A549 (cell line): ENCODE results near the gene ACER1. TPM values are rescaled to one million over a fixed set of nuclear protein-coding genes. Genes with fewer than 3 reads are reported as not detected.

ENCODE experiments used
- ATAC-seq, 2 experiments: fragments of 200-7000 bp in 1 of 2; fragments of >200 bp in 1 of 2; cut with Nextera tagmentation in 1 of 2; cut with Tn5 transposase in 1 of 2; 3 replicates each; pipeline versions ENCODE4 v1.8.0 to v1.9.1; 2018 to 2020; ENCODE audit warnings: mild to moderate bottlenecking in 1 of 2, moderate library complexity in 1 of 2
- CTCF ChIA-PET: fragments of 300-600 bp; sonication (Branson Sonifier 250); formaldehyde crosslinking; extraction: SDS; loops from one replicate; lab custom pipeline; 2021; ENCODE audit warnings: antibody characterized with exemption, inconsistent platforms; lab: Yijun Ruan, JAX
- POLR2A ChIA-PET: fragments of 350-600 bp; formaldehyde crosslinking; extraction: SDS; loops from one replicate; lab custom pipeline; 2021; ENCODE audit warnings: antibody characterized with exemption, inconsistent platforms; lab: Yijun Ruan, JAX
- DNase-seq, 2 experiments: peaks; one replicate each; pipeline versions ENCODE4 v3.0.0 to v3.0.0-alpha.2; 2011 to 2016; ENCODE audit warnings: low read depth in 1 of 2, low spot score in 1 of 2
- FAIRE-seq: peaks from 2 replicates; lab custom pipeline; 2011; peaks lifted over from hg19 to GRCh38; lab: Jason Lieb, UNC
- H3K27ac ChIP-seq, 2 experiments: fragments of >200 bp; sonication (Bioruptor Twin); formaldehyde crosslinking; 3 replicates each; pipeline ENCODE4 v1.5.1; 2016 to 2017
- H3K4me1 ChIP-seq: fragments of >200 bp; sonication (Bioruptor Twin); formaldehyde crosslinking; 3 replicates; pipeline ENCODE4 v1.6.1; 2016
- H3K4me2 ChIP-seq: fragments of >200 bp; sonication (Bioruptor Twin); formaldehyde crosslinking; 3 replicates; pipeline ENCODE4 v1.6.1; 2016
- H3K4me3 ChIP-seq: fragments of >200 bp; sonication (Bioruptor Twin); formaldehyde crosslinking; 3 replicates; pipeline ENCODE4 v1.5.1; 2016
- H3K9me3 ChIP-seq: fragments of >200 bp; sonication (Bioruptor Twin); formaldehyde crosslinking; 3 replicates; pipeline ENCODE4 v1.6.1; 2016
- CBX2 ChIP-seq: fragments of 200-600 bp; sonication (generic); IDR thresholded peaks from 2 replicates; pipeline ENCODE4 v1.6.1; 2016; ENCODE audit warnings: low read depth, mild to moderate bottlenecking, borderline replicate concordance
- CBX8 ChIP-seq: fragments of 200-600 bp; sonication (generic); IDR thresholded peaks from 2 replicates; pipeline ENCODE4 v1.6.1; 2016
- CEBPB ChIP-seq, 2 experiments: fragments of >200 bp in 1 of 2; sonication (Bioruptor Twin) in 1 of 2; formaldehyde crosslinking in 1 of 2; IDR thresholded peaks; 2 replicates each; pipeline ENCODE4 v1.6.1; 2012 to 2016
- CHD2 ChIP-seq: fragments of 150-350 bp; IDR thresholded peaks from 2 replicates; pipeline ENCODE4 v1.6.1; 2014; ENCODE audit warnings: low read length; ENCODE audit not compliant: partially characterized antibody
- EP300 ChIP-seq, 2 experiments: fragments of >200 bp; sonication (Bioruptor Twin); formaldehyde crosslinking; IDR thresholded peaks; 2 replicates in 1 of 2; 3 replicates in 1 of 2; pipeline ENCODE4 v1.6.1; 2016 to 2017
- ESRRA ChIP-seq: fragments of 150-350 bp; IDR thresholded peaks from 2 replicates; pipeline ENCODE4 v1.6.1; 2014; ENCODE audit warnings: mild to moderate bottlenecking, low read length, borderline replicate concordance
- FOSB ChIP-seq: fragments of 250-450 bp; sonication (Bioruptor Pico); IDR thresholded peaks from 2 replicates; pipeline ENCODE4 v1.5.0; 2020; ENCODE audit warnings: mild to moderate bottlenecking, moderate library complexity
- FOSL2 ChIP-seq, 2 experiments: fragments of 450-650 bp in 1 of 2; fragments of >200 bp in 1 of 2; sonication (Bioruptor Twin) in 1 of 2; formaldehyde crosslinking; IDR thresholded peaks; 2 replicates each; pipeline versions ENCODE4 v1.5.0 to v1.6.1; 2016 to 2020; ENCODE audit warnings: mild to moderate bottlenecking in 1 of 2, moderate library complexity in 1 of 2
- FOXS1 ChIP-seq: fragments of 250-450 bp; sonication (Bioruptor Pico); IDR thresholded peaks from 2 replicates; pipeline ENCODE4 v1.5.0; 2020; ENCODE audit warnings: mild to moderate bottlenecking, moderate library complexity
- HDAC2 ChIP-seq: fragments of 200-600 bp; sonication (generic); IDR thresholded peaks from 2 replicates; pipeline ENCODE4 v1.6.1; 2016
- HOXB13 ChIP-seq: fragments of 250-450 bp; sonication (Bioruptor Pico); IDR thresholded peaks from 2 replicates; pipeline ENCODE4 v1.5.0; 2020; ENCODE audit warnings: low read depth, mild to moderate bottlenecking, moderate library complexity
- JUN ChIP-seq, 2 experiments: fragments of >200 bp; sonication (Bioruptor Twin); formaldehyde crosslinking; IDR thresholded peaks; 2 replicates in 1 of 2; 3 replicates in 1 of 2; pipeline ENCODE4 v1.6.1; 2016 to 2017
- JUNB ChIP-seq: fragments of >200 bp; sonication (Bioruptor Twin); formaldehyde crosslinking; IDR thresholded peaks from 2 replicates; pipeline ENCODE4 v1.6.1; 2016
- KDM5A ChIP-seq: fragments of 200-600 bp; sonication (generic); IDR thresholded peaks from 2 replicates; pipeline ENCODE4 v1.6.1; 2016; ENCODE audit warnings: antibody characterized with exemption, mild to moderate bottlenecking
- MAFK ChIP-seq: fragments of 450-650 bp; IDR thresholded peaks from 2 replicates; pipeline ENCODE4 v1.6.1; 2014; ENCODE audit not compliant: partially characterized antibody
- NPAS2 ChIP-seq: fragments of 250-450 bp; sonication (Bioruptor Pico); IDR thresholded peaks from 2 replicates; pipeline ENCODE4 v1.8.0; 2022; ENCODE audit warnings: mild to moderate bottlenecking, moderate library complexity, borderline replicate concordance
- POLR2AphosphoS2 ChIP-seq: conservative IDR thresholded peaks from 2 replicates; pipeline ENCODE4 v1.6.1; 2012; ENCODE audit warnings: low read length, improper control_type of control experiment, inconsistent platforms
- RARB ChIP-seq: fragments of 250-450 bp; sonication (Bioruptor Pico); IDR thresholded peaks from 2 replicates; pipeline ENCODE4 v1.8.0; 2021; ENCODE audit warnings: mild to moderate bottlenecking, moderate library complexity
- RCOR1 ChIP-seq: fragments of 150-350 bp; IDR thresholded peaks from 2 replicates; pipeline ENCODE4 v1.6.1; 2014; ENCODE audit warnings: antibody characterized with exemption, low read length, low read depth
- REST ChIP-seq: fragments of 200-600 bp; sonication (generic); IDR thresholded peaks from 2 replicates; pipeline ENCODE4 v1.6.1; 2016; ENCODE audit warnings: antibody characterized with exemption, mild to moderate bottlenecking, moderate library complexity
- RFX5 ChIP-seq: fragments of 450-650 bp; IDR thresholded peaks from 2 replicates; pipeline ENCODE4 v1.7.1; 2014; ENCODE audit warnings: antibody characterized with exemption, mild to moderate bottlenecking, moderate library complexity
- RNF2 ChIP-seq: fragments of 200-600 bp; sonication (generic); IDR thresholded peaks from 2 replicates; pipeline ENCODE4 v1.6.1; 2016; ENCODE audit warnings: low read depth, mild to moderate bottlenecking, antibody characterized with exemption, moderate library complexity, borderline replicate concordance
- SMC3 ChIP-seq: fragments of >200 bp; sonication (Bioruptor Twin); formaldehyde crosslinking; IDR thresholded peaks from 3 replicates; pipeline ENCODE4 v1.6.1; 2018; ENCODE audit warnings: inconsistent platforms
- SREBF2 ChIP-seq: fragments of 450-650 bp; IDR thresholded peaks from 2 replicates; pipeline ENCODE4 v1.6.1; 2014; ENCODE audit warnings: mild to moderate bottlenecking, moderate library complexity
- ZFP36 ChIP-seq: fragments of 450-650 bp; IDR thresholded peaks from 2 replicates; pipeline ENCODE4 v1.6.1; 2014; ENCODE audit warnings: borderline replicate concordance; ENCODE audit not compliant: partially characterized antibody
- ZSCAN20 ChIP-seq: fragments of 250-450 bp; sonication (Bioruptor Pico); IDR thresholded peaks from 2 replicates; pipeline ENCODE4 v1.8.0; 2022; ENCODE audit warnings: mild to moderate bottlenecking, moderate library complexity
- WGBS: methylation state at CpG from one replicate; pipeline ENCODE4 v1.1.6; 2017; ENCODE audit errors: missing lambda C conversion rate; 5-methylcytosine and 5-hydroxymethylcytosine counted together
- polyA plus RNA-seq, 4 experiments: library from polyadenylated mRNA; depleted of rRNA in 3 of 4; stranded (reverse); fragments of >200 nt; fragmentation: RNase III in 1 of 4; extraction: RNeasy Plus Mini Kit Qiagen cat#74134 plus additional on column Dnase treatment in 1 of 4; gene quantifications; 2 replicates in 3 of 4; 3 replicates in 1 of 4; pipeline ENCODE4 v1.2.3, GENCODE V29; 2011 to 2017

ACER1 gene
- polyA plus RNA-seq, 2 of the 4 experiments (the other 2 are of a cell fraction): not detected

DNA sequence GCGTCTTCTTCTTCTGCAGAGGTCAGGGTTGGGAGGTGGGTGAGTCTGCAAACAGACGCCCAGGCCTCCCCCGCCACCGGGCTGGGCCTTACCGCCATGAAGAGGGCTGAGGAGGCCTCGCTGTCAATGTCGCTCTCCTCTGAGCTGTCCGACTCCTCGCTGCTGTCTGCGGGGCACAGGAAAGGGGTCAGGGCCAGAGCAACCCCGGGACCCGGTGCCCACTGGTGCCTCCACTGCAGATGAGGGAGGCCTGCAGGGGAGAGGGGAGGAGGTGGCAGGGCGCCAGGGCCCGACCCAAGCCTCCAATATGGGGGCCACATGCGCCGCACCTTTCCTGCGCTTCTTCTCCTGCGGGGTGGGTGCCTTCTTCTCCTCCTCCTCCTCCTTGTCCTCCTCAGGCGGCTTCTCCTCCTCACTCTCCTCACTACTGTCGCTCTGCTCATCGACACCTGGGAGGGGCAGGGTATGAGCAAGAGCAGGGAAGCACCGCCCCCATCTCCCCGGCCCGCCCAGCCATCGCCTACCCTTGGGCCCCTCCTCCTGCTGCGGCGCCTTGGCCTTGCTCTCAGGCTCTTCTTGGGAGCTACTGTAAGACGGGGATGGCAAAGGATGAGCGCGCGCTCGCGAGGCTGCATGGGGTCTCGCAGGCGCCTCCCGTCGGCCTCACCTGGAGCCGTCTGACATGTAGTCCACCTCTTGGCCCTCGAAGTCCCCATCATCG lies 47.8 kb upstream of the ACER1 start:
- Histone ChIP-seq H3K4me2 (no peak overlapping the region), H3K9me3 (no peaks in the 10 kb centered on the region), H3K4me3 (no peak overlapping the region), H3K27ac (no peak overlapping the region), H3K4me1 (no peaks in the 10 kb centered on the region)
- ChIA-PET POLR2A (no interaction called here), CTCF (interaction anchor here (1.3 kb wide), 1 partner anchor 23 kb away, joined by 3 read pairs; no protein-coding TSS in a partner anchor)
- 95% methylated on average over 33 of the region's 40 CpGs for WGBS
- DNase-seq (no peak), FAIRE-seq (no peak)
- TF ChIP-seq RCOR1 (no peak), RNF2 (no peak), CHD2 (no peak), RFX5 (no peak), HOXB13 (CRISPR knock-in tag) (no peak), FOSL2 (IDR thresholded peaks at IDR 0.05) (no peak), FOSL2 (CRISPR knock-in tag; IDR thresholded peaks at IDR 0.05) (no peak), SMC3 (no peak), EP300 (IDR thresholded peaks at IDR 0.05) (no peak), KDM5A (no peak), POLR2AphosphoS2 (no peak), ZSCAN20 (CRISPR knock-in tag) (no peak), FOSB (no peak), NPAS2 (CRISPR knock-in tag) (no peak), HDAC2 (no peak)
- TF ChIP-seq, all 56 proteins: peak for 0
- ATAC-seq: no peak

GRCh38 chr19:6379744-6380143 lies 46.3 kb upstream of the ACER1 start:
- no peak for DNase-seq
- FAIRE-seq: no peak
- WGBS: 97% methylated on average over 3 of the region's 3 CpGs
- Histone ChIP-seq H3K9me3 (no peaks in the 10 kb centered on the region), H3K4me2 (no peak overlapping the region), H3K27ac (no peak overlapping the region), H3K4me3 (no peak overlapping the region), H3K4me1 (no peaks in the 10 kb centered on the region)
- ChIA-PET POLR2A (no interaction called here), CTCF (interaction anchor here (0.5 to 1.4 kb wide), 2 partner anchors 19 to 32 kb away, joined by 4 read pairs; no protein-coding TSS in a partner anchor)
- no peak for ATAC-seq
- TF ChIP-seq MAFK (no peak), ESRRA (no peak), JUN (IDR thresholded peaks at IDR 0.05) (no peak), RARB (no peak), CBX8 (no peak), ZFP36 (no peak), REST (no peak), RFX5 (no peak), SREBF2 (no peak), EP300 (IDR thresholded peaks at IDR 0.05) (no peak), FOXS1 (CRISPR knock-in tag) (no peak), CHD2 (no peak), JUNB (no peak), CBX2 (no peak), CEBPB (IDR thresholded peaks at IDR 0.05) (no peak)
- TF ChIP-seq, all 56 proteins: peak for 0
